ENCODE measurements around the gene OR4N2.
"Not testable (repeated sequence)": the region's sequence is repeated elsewhere in the genome, so short reads cannot be mapped to it uniquely, and the experiment has no call there.

OR4N2 gene

GRCh38 chr14:19838433-19838832, 34.9 kb downstream of the OR4N2 start:
- DNase-seq: no peak

GRCh38 chr14:19851365-19851764, 47.8 kb downstream of the OR4N2 start:
- DNase-seq: no peak

GRCh38 chr14:19866061-19866669, 62.6 kb downstream of the OR4N2 start:
- DNase-seq: not testable (repeated sequence)

GRCh38 chr14:19873178-19873577, 69.6 kb downstream of the OR4N2 start:
- DNase-seq: no peak

GRCh38 chr14:19874842-19875241, 71.3 kb downstream of the OR4N2 start, which contains the start of gene OR4K2:
Gene OR4K2 (plus strand): TSS chr14:19875142. CDS start chr14:19876268, 1,126 bp downstream.
- DNase-seq: no peak

GRCh38 chr14:19878029-19878642, 74.6 kb downstream of the OR4N2 start:
- DNase-seq: no peak
